ENCODE data around the gene IQSEC1. TPM values are rescaled to one million over a fixed set of nuclear protein-coding genes. Genes with fewer than 3 reads are reported as not detected.

IQSEC1 gene
- total RNA-seq, 3 donors from 2014 or later: 19.8 to 42.2 (median 21.9) TPM

DNA sequence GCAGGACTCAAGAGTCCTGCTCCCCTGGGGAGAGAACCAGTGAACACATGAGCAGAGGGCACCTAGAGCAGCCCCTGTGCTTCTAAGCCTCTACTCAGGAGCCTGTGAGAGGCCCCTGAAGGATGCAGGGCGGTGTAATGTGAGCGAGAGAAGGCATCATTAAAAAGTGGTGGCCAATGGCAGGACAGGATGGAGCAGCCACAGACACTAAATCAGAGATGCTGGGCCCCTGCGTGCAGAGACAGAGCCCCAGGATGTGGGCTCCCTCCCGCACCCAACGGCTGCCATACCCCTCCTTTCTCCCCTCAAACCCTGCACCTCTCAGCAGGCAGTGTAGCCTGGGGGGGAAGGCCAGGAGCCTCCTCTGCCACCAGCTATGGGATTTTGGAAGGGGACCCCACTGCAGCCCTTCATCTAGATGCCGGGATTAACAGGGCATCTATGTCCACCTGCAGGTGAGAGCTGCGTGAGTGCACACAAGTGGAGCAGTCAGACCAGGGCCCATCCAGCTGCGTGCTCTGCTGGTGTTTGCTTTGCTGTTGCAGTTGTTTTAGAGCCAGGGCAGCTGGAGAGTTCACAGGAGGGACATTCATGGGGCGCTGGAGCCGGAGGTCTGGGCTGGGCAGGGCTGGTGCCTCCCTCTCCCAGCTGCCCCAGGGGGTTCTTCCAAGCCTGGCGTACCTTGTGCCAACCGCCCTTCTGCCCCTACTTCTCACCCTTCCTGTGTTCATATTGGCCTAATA, 5.1 kb upstream of the IQSEC1 start:
- H3K4me3 ChIP-seq: no peak overlapping the region
- H3K36me3 ChIP-seq (ENCODE audit: low read depth): no peaks in the 10 kb centered on the region
- TF ChIP-seq, protein P1, sequence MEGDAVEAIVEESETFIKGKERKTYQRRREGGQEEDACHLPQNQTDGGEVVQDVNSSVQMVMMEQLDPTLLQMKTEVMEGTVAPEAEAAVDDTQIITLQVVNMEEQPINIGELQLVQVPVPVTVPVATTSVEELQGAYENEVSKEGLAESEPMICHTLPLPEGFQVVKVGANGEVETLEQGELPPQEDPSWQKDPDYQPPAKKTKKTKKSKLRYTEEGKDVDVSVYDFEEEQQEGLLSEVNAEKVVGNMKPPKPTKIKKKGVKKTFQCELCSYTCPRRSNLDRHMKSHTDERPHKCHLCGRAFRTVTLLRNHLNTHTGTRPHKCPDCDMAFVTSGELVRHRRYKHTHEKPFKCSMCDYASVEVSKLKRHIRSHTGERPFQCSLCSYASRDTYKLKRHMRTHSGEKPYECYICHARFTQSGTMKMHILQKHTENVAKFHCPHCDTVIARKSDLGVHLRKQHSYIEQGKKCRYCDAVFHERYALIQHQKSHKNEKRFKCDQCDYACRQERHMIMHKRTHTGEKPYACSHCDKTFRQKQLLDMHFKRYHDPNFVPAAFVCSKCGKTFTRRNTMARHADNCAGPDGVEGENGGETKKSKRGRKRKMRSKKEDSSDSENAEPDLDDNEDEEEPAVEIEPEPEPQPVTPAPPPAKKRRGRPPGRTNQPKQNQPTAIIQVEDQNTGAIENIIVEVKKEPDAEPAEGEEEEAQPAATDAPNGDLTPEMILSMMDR (IDR thresholded peaks at IDR 0.05): no peak
- no peaks in the 10 kb centered on the region for H3K4me1 ChIP-seq (ENCODE audit: low read depth)
- no peak for DNase-seq
- intact Hi-C loops (cut with DNase I, micrococcal nuclease): no loop called here
- no peaks in the 10 kb centered on the region for H3K9me3 ChIP-seq
- ATAC-seq: peak; percentile 5

GRCh38 chr3:13077431-13078162, 4.4 kb upstream of the IQSEC1 start:
- H3K9me3 ChIP-seq: no peaks in the 10 kb centered on the region
- no peak overlapping the region for H3K4me3 ChIP-seq

DNA sequence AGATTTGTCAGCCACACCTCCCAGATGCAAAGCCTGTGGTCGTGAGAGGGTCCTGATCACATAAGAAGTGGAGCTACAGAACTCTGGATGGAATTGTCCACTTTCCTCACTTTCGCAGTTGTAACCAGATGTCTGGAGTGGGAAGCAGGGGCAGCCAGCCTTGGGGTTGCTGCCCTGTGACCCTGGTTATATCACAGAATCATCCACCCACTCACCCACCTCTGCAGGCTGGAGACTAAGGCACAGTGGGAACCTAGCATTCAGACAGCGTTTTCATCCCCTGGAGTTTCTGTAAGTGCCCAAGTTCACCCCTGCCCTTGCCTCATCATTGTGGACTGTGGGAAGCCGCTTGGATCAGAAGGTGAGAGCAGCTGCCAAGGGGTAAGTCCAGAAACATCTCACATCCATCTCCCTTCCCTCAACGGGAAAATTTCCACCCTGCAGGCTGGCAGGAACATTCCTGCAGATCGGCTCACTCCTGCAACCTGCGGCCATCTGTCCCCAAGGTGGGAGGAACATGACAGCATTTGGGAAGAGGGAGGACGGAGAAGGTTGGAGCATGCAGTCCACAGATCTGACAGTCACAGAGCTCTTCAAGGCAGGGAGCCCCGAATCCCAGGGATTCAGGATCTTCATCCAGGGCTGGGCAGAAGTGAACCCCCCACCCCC, 2.9 kb upstream of the IQSEC1 start:
- intact Hi-C loops (cut with DNase I, micrococcal nuclease): no loop called here

More at GRCh38 chr3:13077431-13078162, 4.4 kb upstream of the IQSEC1 start:
- DNase-seq (no peak), ATAC-seq (no peak)
- no peaks in the 10 kb centered on the region for H3K36me3 ChIP-seq (ENCODE audit: low read depth)
- H3K4me1 ChIP-seq (ENCODE audit: low read depth): no peaks in the 10 kb centered on the region
- intact Hi-C loops (cut with DNase I, micrococcal nuclease): no loop called here
- TF ChIP-seq, protein P1 (IDR thresholded peaks at IDR 0.05): no peak

DNA sequence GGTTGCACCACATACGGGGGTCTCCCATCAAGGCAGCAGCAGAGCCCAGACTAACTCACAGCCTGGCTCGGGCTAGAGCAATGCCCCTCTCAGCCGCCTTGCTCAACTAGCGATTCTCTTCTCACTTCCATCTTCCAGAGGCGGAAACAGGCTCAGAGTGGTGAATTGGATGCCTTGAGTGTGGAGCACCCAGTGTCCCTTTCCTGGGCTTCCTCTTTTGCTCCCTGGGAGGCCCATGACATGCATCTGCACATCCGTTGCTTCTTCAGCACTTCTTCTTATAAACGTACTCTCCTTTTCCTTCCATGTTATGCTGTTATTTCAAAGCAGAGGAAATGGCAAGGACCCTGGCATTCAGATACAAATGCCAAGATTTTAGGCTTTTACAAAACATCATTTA, 2.1 kb upstream of the IQSEC1 start:
- Histone ChIP-seq H3K36me3 (ENCODE audit: low read depth) (no peaks in the 10 kb centered on the region), H3K9me3 (no peaks in the 10 kb centered on the region), H3K4me1 (ENCODE audit: low read depth) (no peaks in the 10 kb centered on the region), H3K4me3 (no peak overlapping the region)
- ATAC-seq (no peak), DNase-seq (no peak)
- intact Hi-C loops (cut with DNase I, micrococcal nuclease): no loop called here
- TF ChIP-seq, protein P1 (IDR thresholded peaks at IDR 0.05): no peak

More for the DNA sequence above, 2.9 kb upstream of the IQSEC1 start:
- Histone ChIP-seq H3K36me3 (ENCODE audit: low read depth) (no peaks in the 10 kb centered on the region), H3K4me3 (no peak overlapping the region), H3K4me1 (ENCODE audit: low read depth) (no peaks in the 10 kb centered on the region), H3K9me3 (no peaks in the 10 kb centered on the region)
- ATAC-seq (no peak), DNase-seq (no peak)
- TF ChIP-seq, protein P1 (IDR thresholded peaks at IDR 0.05): no peak

DNA sequence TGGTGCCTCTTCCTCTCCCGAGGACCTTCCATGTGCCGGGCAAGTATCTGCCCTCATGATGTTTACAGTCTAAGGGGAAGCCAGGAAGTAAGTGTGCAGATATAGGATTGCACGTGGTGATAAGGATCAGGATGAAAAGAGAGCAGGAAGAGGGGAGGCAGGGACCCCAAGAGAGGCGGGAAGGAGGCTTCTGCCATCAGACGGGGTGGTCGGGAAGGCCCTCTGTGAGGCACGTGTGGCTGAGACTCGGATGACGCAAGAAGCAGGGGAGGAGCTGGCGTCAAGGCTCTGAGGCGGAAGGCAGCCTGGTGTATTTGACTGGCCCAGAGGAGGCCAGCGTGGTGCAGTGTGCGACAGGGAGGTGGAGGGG, 762 bp upstream of the IQSEC1 start:
- no peaks in the 10 kb centered on the region for H3K4me1 ChIP-seq (ENCODE audit: low read depth)
- no peaks in the 10 kb centered on the region for H3K9me3 ChIP-seq
- no peak for DNase-seq

More for the DNA sequence above, 762 bp upstream of the IQSEC1 start:
- Histone ChIP-seq H3K36me3 (ENCODE audit: low read depth) (no peaks in the 10 kb centered on the region), H3K4me3 (no peak overlapping the region)
- intact Hi-C loops (cut with DNase I, micrococcal nuclease): no loop called here
- TF ChIP-seq, protein P1 (IDR thresholded peaks at IDR 0.05): no peak
- no peak for ATAC-seq
